Stomach (tissue), 4 donors: ENCODE results near the gene SCN2A.

Experiments used
- CTCF ChIP-seq, 7 experiments: fragments of 450-650 bp in 4 of 7; fragments of 200-600 bp in 3 of 7; sonication (generic) in 3 of 7; IDR thresholded peaks; one replicate each; pipeline ENCODE4 v1.5.1; 2016 to 2019; ENCODE audit warnings: antibody characterized with exemption in 7 of 7, control low read depth in 2 of 7, mild to moderate bottlenecking in 1 of 7
- POLR2A ChIP-seq, 4 donors: fragments of 450-650 bp; IDR thresholded peaks; one replicate each; pipeline ENCODE4 v1.6.1; 2016; ENCODE audit warnings: antibody characterized with exemption in 4 of 4, control low read depth in 2 of 4, mild to moderate bottlenecking in 1 of 4, moderate library complexity in 1 of 4
- POLR2AphosphoS5 ChIP-seq, 3 donors: sonication (generic); formaldehyde crosslinking; IDR thresholded peaks; one replicate each; pipeline ENCODE4 v1.6.1; 2016; ENCODE audit warnings: antibody characterized with exemption in 3 of 3

GRCh38 chr2:165287094-165287778, 48.0 kb downstream of the SCN2A start:
- TF ChIP-seq POLR2A (IDR thresholded peaks at IDR 0.05), result no peak
- no peak for TF ChIP-seq CTCF (IDR thresholded peaks at IDR 0.05)
- no peak for TF ChIP-seq POLR2AphosphoS5 (IDR thresholded peaks at IDR 0.05)
